Vagina (tissue), 2 donors: ENCODE results near the gene ZNF667. TPM values are rescaled to one million over a fixed set of nuclear protein-coding genes. Genes with fewer than 3 reads are reported as not detected.
A peak's percentile ranks its signal among the peaks of the same experiment; 100 is the strongest.

Source experiments
- DNase-seq, 2 donors: peaks; one replicate each; pipeline ENCODE4 v3.0.0-alpha.2; 2017; ENCODE audit errors: extremely low spot score in 2 of 2
- H3K27ac ChIP-seq: fragments of 200-600 bp; sonication (generic); one replicate; pipeline ENCODE4 v1.5.1; 2019
- H3K27me3 ChIP-seq: fragments of 200-600 bp; sonication (generic); one replicate; pipeline ENCODE4 v1.5.1; 2019
- H3K36me3 ChIP-seq, 2 donors: fragments of 200-600 bp; sonication (generic); one replicate each; pipeline ENCODE4 v1.5.1; 2017 to 2019
- H3K4me1 ChIP-seq: fragments of 200-600 bp; sonication (generic); one replicate; pipeline ENCODE4 v1.5.1; 2019
- H3K4me3 ChIP-seq, 2 donors: fragments of 200-600 bp; sonication (generic); 1 replicate in 1 of 2; 2 replicates in 1 of 2; pipeline ENCODE4 v1.5.1; 2016 to 2019
- H3K9me3 ChIP-seq: fragments of 200-600 bp; sonication (generic); one replicate; pipeline ENCODE4 v1.5.1; 2019
- CTCF ChIP-seq, 3 experiments: fragments of 450-650 bp in 2 of 3; fragments of 200-600 bp in 1 of 3; sonication (generic) in 1 of 3; IDR thresholded peaks; one replicate each; pipeline ENCODE4 v1.5.1; 2017 to 2019; ENCODE audit warnings: antibody characterized with exemption in 3 of 3, mild to moderate bottlenecking in 2 of 3, moderate library complexity in 2 of 3
- POLR2A ChIP-seq, 2 donors: fragments of 450-650 bp; IDR thresholded peaks; one replicate each; pipeline ENCODE4 v1.6.1; 2017; ENCODE audit warnings: antibody characterized with exemption in 2 of 2, mild to moderate bottlenecking in 2 of 2, moderate library complexity in 2 of 2
- POLR2AphosphoS5 ChIP-seq, 2 donors: sonication (generic); formaldehyde crosslinking; IDR thresholded peaks; one replicate each; pipeline ENCODE4 v1.9.0; 2017; ENCODE audit warnings: antibody characterized with exemption in 2 of 2, mild to moderate bottlenecking in 2 of 2, low read depth in 1 of 2; ENCODE audit not compliant: insufficient read depth in 1 of 2
- intact Hi-C: fragments of 100-400 bp; cut with DNase I; formaldehyde crosslinking; loops from one replicate; pipeline ENCODE4 v1.15.1; 2023
- total RNA-seq: library from RNA; depleted of rRNA; stranded (reverse); fragments of >200 nt; gene quantifications from one replicate; pipeline ENCODE4 v1.2.3, GENCODE V29; 2016

Gene ZNF667
- total RNA-seq, 1 donor from 2014 or later = 2.5 TPM

GRCh38 chr19:56393119-56394012 is 83.8 kb downstream of the ZNF667 start, which contains the start of gene ZNF582:
Gene ZNF582 (minus strand): TSS chr19:56393534. CDS start chr19:56391752, 1,782 bp downstream.
- no peaks in the 10 kb centered on the region for H3K27me3 ChIP-seq
- intact Hi-C loops = no loop called here
- peak within 1 kb of the TSS; percentile 92 for H3K27ac ChIP-seq
- H3K9me3 ChIP-seq = no peaks in the 10 kb centered on the region
- peak in 1 of 2 donors; percentile 91 for DNase-seq
- peak within 1 kb of the TSS; percentile 69 to 81 for H3K4me3 ChIP-seq
- peaks cover 0 to 34% of the 10 kb centered on the region in 2 donors for H3K36me3 ChIP-seq
- TF ChIP-seq POLR2A (IDR thresholded peaks at IDR 0.05) (peak in 1 of 2 donors; percentile 17), POLR2AphosphoS5 (IDR thresholded peaks at IDR 0.05; ENCODE audit: insufficient read depth in 1 of 2, low read depth in 1 of 2) (peak; percentile 84 to 90), CTCF (IDR thresholded peaks at IDR 0.05) (peak; percentile 28 to 80 (median 54))
- H3K4me1 ChIP-seq = peaks cover 17% of the 10 kb centered on the region

Other genes starting within 250 kb of the ZNF667 start
- 7.6 TPM for gene EDDM13, start 204.6 kb downstream of the ZNF667 start, total RNA-seq
- gene ZSCAN5A, start 162.5 kb downstream of the ZNF667 start, total RNA-seq = 2.7 TPM
- gene ZNF582, start 83.8 kb downstream of the ZNF667 start, total RNA-seq = 6.9 TPM
- gene ZNF583, start 73.0 kb downstream of the ZNF667 start, total RNA-seq = 2.2 TPM
- 4.2 TPM for gene ZNF471, start 30.5 kb upstream of the ZNF667 start, total RNA-seq
- gene ZFP28, start 61.6 kb upstream of the ZNF667 start, total RNA-seq = 7.1 TPM
- 3.2 TPM for gene ZNF470, start 90.1 kb upstream of the ZNF667 start, total RNA-seq
- 11.8 TPM for gene ZNF71, start 118.0 kb upstream of the ZNF667 start, total RNA-seq
- gene SMIM17, start 165.8 kb upstream of the ZNF667 start, total RNA-seq = 0.98 TPM
- gene ZNF835, start 194.4 kb upstream of the ZNF667 start, total RNA-seq = 1.7 TPM